SKM-1 treated with dmso at 0.1 percent for 144 hours (cell line): ENCODE measurements around the gene SFXN3.
A peak's percentile ranks its signal among the peaks of the same experiment; 100 is the strongest.

ENCODE experiments used
- DNase-seq: peaks from one replicate; lab custom pipeline; 2025; ENCODE audit not compliant: unreplicated experiment; lab: John Stamatoyannopoulos, UW

SFXN3 gene, protein sequence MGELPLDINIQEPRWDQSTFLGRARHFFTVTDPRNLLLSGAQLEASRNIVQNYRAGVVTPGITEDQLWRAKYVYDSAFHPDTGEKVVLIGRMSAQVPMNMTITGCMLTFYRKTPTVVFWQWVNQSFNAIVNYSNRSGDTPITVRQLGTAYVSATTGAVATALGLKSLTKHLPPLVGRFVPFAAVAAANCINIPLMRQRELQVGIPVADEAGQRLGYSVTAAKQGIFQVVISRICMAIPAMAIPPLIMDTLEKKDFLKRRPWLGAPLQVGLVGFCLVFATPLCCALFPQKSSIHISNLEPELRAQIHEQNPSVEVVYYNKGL

DNA sequence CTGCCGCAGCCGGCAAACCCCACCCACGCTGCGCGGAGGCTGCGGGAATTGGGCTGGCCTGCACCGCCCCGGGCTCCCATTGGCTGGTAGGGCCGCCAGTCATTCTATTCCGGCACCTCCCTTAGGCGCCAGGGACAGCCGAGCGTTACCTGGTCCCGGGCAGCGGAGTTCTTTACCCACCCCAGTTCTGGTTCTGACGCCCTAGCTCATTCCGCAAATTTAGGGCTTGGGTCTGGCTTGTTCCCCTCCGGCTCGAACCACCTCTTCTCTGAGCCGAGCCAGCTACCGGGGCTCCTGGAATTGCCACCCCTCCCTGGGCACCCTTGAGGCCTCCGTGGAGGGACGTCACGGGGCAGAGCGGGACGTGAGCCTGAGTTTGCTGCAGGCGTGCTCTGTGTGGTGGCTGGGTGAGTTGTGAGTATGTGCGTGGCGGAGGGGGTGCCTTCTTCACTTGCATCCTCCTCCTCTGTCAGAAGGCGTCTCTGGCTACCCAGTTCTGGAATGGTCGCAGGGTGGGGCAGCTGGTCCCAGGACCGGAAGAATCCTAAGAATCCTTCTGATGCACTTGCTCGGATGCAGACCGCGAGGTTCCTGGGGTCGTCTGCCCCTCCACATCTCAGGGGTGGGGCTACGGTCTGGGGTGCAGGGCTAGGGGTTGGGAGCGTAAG lies at the start of gene SFXN3, which contains the start of gene PDZD7:
Gene SFXN3, plus strand, starts transcription at position 107 of the 668 bp plus-strand sequence. CDS start 3,461 bp downstream, outside the sequence.
Gene PDZD7, minus strand, starts transcription at position 2 of the 668 bp plus-strand sequence. CDS start 910 bp downstream, outside the sequence.
- peak; percentile 85 for DNase-seq

DNA sequence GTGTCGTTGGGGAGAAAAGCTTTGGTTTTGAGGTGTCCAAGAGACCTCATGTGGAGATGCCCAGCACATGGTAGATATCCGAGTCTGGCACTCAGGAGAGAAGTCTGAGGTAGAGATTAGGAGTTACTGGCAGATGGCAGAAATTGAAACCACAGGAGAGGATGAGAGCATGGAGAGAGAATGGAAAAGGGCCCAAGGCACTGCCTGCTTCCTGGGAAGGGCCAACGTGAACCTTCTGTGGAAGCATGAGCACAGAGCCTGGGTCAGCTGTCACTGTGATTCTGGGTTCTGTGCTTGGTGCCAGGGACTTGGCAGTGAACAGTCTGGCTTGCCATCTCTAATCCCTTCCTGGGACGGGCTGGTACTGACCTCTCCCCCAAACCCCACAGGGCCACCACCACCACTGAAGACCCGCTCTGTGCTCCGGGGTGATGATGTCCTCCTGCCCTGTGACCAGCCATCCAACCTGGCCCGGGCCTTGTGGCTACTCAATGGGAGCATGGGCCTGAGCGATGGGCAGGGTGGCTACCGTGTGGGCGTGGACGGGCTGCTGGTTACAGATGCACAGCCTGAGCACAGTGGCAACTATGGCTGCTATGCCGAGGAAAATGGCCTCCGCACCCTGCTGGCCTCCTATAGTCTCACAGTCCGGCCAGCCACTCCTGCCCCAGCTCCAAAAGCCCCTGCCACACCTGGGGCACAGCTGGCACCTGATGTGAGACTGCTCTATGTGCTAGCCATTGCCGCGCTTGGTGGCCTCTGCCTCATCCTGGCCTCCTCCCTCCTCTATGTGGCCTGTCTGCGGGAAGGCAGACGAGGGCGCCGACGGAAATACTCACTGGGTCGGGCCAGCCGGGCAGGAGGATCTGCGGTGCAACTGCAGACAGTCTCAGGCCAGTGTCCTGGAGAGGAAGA lies 47.9 kb upstream of the SFXN3 start:
- DNase-seq: no peak

DNA sequence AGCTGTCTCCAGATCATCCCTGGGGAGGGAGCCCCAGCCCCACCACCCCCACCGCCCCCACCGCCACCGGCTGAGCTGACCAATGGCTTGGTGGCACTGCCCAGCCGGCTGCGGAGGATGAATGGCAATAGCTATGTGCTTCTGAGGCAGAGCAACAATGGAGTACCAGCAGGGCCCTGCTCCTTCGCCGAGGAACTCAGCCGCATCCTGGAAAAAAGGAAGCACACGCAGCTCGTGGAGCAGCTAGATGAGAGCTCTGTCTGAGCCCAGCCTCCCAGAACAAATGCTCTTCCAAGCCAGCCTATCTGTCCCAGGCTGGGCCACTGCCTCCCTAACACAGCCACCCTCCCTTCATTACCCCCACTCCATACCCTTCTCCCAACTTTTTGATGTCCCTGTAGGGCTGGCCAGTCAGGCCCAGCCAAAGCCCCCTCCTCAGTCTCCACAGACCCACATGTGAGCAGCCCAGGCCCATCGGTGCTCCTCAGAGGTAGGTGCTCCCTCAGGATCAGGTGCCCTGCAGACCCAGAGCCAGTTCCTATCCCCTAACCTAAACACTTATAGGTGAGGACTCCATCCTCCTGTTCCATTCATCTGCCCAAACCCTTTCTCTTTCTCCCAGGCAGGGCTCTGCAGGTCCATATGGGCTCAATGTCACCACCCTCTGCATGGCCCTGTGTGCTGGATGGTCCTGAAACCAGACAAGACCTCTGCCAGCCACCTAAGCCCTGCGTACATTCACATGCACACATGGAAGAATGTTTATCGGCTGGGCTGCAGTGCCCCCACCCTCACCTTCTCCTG lies 47.0 kb upstream of the SFXN3 start:
- DNase-seq: no peak

DNA sequence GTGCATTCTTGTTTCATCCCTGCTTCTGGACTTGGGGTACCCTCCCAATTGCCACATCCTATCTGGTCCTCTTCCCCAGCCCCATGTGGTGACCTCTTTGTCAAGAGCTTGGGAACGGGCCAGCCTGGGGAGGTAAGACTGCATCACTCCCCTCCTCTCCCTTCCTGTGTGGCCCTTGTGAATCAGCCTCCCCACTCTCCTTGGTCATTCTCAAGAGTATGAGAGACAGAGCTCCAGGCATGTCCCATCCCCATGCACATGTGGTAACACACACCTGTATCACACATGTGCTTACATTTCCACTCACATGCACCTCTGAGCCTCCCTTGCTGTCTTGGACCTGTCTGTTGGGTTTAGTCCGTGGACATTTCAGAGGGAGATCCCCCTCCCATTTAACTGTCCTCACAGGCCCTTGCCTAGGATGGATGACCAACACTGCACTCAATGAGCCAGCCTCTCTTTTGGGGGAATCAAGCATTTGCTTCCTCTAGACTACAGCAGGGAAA lies 46.3 kb upstream of the SFXN3 start:
- DNase-seq: no peak

DNA sequence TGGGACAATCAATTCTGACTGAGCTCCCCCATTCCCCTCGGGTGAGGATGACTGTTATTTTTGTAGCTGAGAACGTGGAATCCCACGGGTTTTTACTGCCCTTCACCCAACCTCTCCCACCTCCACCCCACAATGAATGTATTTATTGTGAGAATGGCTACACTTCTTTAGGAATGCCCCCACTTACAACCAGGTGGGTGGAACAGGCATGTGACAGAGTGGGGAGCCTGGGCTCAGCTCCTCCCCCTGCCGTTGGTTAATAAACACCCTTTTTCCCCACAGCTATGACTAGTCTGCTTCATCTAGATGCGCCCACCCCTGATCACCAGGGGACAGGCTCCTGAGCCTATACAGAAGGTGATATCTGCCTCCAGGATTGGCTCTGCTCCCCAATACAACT lies 45.7 kb upstream of the SFXN3 start:
- no peak for DNase-seq

DNA sequence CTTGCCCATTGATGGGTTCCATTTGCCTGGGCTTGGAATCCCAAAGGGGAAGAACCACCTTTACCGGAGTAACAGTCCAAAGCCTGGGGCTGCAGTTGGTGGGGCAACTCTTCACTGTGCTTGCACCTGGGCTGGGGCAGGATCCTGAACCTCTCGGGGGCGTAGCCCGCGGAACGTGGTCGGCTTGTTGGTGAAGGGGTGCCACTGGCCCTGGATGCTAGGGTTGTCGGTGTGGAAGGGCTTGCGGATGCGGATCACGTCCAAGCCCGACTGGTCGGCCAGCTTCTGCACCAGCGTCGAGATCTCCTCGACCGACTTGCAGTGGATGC lies 44.4 kb upstream of the SFXN3 start:
- no peak for DNase-seq

DNA sequence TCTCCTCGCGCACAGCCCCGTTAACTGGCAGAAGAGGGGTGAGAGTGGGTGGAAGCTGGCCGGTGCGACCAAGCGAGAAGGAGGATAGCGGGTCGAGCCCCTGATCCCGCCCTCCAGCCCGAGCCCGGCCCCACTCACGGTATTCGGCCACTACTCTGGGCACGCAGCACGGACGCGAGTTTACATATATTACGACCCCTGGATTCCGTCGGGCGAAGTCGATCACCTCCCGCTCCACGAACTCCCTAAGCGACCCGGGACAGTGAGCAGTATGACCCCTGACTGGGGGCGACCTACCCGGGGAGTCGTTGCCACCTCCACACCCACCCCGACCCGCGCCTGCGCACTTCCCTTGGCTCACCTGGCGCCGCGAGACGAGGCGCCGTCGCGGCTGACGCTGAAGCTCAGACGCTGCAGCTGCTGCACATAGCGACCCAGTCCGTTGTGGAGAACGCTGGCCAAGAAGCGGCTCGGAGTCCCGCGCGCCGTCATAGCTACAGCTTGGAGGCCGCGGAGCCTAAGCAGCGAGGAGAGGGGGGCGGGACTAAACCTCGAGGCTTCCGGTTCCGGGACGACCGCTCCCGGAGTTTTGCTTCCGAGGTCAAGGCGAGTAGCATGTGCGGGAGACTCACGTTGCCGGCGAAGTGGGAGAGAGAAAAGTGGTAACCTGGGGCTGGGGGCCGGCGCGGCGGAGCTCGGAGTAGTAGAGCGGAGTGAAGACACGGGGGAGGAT lies 43.9 kb upstream of the SFXN3 start, which contains the start of the genes MRPL43 and TWNK:
Gene MRPL43, minus strand, starts transcription at position 546 of the 733 bp plus-strand sequence. Its CDS starts 54 bp downstream, at position 492.
Gene TWNK, plus strand, starts transcription at position 592 of the 733 bp plus-strand sequence. CDS start 668 bp downstream, outside the sequence.
- peak; percentile 55 for DNase-seq

DNA sequence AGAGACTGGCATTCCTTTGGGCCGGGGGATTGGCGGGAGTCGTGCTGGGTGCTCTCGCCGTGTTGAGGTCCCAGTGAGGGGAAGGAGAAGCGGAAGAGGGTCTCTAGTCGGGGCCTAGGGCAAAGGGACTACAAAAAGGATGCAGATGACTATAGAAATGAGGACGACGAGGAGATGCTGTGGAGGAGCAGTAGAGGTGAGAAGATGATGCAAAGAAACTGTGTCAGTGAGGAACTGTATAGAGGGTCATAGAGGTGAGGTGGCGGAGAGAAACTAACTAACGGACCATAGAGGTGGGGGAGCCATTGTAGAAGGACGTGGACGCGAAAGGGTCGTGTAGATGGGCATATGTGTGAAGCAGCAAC lies 43.4 kb upstream of the SFXN3 start:
- no peak for DNase-seq

DNA sequence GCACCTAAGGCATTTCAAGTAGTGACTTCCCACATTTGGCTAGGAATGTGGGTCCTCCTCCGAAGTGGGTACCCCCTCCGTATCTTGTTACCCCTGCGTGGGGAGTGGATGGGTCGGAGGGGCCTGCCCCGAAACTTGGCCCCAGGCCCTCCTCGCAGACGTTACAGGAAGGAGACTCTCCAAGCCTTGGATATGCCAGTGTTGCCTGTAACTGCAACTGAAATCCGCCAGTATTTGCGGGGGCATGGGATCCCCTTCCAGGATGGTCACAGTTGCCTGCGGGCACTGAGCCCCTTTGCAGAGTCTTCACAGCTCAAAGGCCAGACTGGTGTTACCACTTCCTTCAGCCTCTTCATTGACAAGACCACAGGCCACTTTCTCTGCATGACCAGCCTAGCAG lies 42.9 kb upstream of the SFXN3 start:
- DNase-seq: no peak

DNA sequence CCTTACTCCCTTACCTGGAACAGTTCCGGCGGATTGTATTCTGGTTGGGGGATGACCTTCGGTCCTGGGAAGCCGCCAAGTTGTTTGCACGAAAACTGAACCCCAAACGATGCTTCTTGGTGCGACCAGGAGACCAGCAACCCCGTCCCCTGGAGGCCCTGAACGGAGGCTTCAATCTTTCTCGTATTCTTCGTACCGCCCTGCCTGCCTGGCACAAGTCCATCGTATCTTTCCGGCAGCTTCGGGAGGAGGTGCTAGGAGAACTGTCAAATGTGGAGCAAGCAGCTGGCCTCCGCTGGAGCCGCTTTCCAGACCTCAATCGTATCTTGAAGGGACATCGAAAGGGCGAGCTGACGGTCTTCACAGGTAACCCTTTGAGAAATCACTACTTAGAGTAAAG lies 41.9 kb upstream of the SFXN3 start:
- no peak for DNase-seq

DNA sequence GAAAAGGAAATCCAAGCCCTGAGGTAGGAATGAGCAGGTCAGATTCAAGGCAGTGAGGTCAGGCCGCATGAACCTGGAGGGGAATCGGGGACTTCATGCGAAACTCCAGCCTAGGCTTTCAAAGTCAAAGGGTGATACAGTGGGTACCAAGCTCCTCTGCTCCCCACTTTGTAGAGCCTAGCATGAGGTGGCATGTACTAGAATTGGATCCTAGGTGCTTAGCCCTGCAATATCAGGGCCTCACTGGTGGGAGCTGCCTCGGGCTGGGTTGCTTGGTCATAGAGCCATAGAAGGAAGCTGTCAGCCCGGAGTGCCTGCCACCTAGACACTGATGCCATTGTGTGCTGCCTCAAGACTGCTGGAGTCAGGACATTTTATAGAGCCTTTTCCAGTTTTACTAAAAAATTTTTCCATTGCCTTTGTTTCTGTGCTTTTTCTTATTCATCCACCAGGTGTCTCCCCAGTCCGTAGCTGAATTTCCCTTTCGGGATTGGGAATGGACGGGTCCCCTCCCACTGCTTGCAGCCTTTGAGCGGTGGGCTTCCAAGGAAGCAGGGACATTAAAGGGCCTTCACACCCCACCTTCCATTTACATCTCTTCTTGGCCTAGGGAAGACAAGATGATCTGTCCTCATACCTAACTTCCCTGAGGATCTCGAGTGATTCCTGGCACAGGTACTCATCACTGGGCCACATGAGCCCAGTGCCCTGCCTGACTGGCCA lies 36.9 kb upstream of the SFXN3 start:
- no peak for DNase-seq

DNA sequence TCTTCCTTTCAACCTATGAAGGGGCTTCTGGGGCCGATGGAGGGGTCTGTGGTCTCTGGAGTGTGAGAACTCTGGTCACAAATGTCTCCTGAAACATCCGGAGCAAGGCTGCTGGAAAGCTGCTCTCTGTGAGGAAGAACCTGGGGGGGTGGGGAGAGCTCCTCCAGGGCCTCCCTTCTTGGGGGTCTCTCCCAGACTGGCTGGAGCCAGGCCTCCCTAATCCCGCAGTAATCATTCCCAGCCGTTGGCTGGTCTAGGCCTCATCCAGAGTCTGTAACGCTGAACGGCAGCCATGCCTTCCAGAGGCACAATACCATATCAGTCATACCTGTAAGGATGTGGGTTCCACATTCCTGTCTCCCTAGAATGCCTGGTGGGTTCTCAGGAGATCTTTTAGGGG lies 35.9 kb upstream of the SFXN3 start:
- no peak for DNase-seq

DNA sequence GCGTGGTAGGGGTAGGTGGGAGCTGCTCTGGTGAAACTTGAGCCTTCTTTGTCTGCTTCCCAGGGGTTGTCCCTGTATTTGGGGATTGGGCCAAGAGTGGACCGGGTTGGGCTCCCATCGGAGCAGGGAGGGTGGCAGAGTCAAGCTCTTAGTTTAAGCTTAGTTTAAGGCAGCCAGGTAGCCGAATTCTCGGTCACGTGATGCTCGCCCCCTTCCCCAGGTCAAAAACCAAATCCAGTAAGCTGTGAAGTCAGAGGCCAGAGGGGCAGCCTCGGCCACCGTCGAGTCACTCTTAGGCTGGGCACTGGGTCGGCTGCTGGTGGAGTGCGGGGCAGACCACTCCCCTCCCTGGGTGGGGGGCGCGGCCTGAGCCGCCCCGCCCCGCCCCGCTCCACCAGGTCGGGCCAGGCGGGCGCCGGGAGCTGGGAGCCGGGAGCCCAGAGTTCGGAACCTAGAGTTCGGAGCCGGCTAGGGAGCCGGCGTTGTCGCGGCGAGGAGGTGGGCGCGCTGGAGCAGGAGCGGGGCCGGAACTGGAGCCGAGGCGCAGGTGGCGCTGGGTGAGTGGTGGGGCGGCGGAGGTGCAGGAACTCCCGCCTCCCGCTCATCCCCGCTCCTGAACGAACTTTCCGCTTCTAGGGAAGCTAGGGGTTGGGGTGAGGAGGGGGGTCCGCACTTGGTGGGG lies 34.2 kb upstream of the SFXN3 start:
- DNase-seq: no peak

DNA sequence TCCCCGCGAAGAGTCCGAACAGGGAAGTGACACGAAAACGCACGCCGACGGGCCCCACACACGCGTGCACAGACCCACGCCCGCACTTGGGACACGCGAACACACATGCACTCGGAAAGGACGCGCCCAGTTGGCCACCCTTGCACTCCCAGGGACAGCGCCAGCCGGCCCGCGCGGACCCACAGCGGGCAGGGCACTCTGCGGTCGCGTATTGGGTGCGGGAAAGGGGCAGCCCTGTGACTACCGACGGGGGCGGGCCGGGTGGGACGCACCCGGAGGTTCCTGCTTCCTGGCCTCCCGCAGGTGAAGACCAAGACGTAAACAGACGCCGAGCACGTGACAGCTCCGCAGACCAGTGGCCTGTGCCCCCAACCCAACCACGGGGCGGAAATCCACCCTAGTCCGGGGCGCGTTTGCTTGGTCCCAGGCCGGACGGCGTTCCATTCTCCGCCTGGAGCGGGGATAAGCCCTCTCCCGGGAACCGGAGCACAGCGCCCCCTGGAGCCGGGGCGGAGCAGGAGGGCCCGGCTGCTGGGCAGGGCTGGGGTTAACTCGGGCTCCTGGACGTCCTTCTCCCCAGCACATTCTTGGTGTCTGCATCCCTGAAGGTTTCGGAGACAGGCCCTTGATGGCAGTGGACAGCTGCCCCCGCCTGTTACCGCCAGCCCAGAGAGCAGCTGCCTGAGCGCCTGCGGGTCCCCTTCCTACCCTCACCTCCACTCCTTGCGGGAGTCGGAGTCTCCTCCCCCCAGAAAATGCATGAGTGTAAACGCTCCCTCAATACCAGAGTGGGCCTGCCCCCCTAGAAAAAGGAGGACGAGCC lies 33.5 kb upstream of the SFXN3 start:
- peak; percentile 49 for DNase-seq

DNA sequence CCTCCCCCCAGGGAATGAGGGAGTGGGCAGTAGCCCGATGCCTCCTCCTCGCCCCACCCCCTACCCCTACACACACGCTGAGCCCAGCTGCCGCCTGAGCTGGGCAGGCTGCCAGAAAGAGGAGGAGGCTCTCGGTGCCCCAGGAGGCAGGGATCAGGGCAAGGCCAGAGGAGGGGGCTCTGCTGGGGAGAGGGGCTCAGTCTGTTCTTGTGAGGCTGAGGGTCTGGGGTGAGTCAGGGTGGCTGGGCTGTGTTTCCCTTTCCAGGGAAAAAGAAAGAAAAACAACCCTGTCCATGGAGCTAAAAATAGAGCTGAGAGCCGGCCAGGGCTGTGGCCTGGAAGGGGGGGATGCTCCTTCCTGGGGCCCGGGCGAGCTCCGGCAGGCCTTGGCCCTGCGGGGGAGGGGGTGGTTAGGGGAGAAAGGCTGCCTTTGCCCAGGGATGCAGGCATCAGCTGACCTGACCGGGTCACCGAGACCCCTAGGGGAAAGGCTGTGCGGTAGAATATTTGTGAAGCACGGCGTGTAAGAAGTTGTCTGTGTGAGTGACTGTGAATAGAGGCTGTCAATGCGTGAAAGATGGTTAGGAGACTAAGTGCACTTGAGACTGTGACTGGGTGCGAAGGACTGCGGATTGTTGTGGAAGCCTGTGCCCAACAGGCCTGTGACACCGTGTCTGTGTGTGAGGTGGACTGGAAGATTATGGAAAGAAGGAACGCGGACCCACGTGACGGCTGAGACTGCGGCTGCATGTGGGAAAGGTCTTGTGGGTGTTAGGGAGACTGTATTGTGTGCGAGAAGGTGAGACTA lies 32.6 kb upstream of the SFXN3 start:
- DNase-seq: peak; percentile 39

DNA sequence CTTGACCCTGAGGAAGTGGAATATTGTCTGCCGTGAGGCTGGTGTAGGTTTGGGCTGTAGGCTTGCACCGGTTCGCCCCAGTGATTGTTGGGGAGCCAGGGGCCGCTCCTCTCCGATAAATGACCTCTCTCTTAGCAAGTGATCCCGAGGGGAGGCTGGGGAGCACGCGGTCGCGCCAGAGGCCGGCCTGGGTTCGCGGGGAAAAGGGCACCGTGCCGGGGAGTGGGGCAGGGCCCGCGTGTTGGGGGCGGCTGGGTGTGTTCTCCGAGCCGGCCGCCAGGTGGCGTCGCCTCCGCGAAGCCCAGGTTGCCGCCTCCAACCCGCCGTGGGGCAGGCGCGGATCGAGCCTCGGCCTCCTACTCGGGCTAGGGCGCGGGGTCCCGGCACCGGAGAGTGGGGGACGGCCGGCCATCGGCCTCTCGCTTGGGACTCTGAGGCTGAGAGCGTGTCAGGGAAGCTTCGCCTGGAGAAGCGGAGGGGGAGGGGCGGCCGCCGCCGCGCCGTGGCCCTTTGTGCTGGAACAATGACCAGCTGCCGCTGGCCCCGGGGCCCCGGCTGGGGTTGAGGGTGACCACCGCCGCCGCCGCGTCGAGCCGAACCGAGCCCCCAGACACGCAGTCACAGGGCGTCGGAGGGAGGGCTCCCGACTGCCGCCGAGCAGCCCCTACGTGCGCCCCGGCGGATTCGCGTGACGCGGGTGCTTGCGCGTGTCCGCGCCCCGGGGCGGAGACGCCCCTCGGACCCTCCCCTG lies 31.9 kb upstream of the SFXN3 start:
- peak; percentile 45 for DNase-seq
